Psoas muscle (tissue), 8 donors: ENCODE measurements around the gene TNIP3. TPM values are rescaled to one million over a fixed set of nuclear protein-coding genes. Genes with fewer than 3 reads are reported as not detected.

Experiments used
- ATAC-seq, 4 donors: fragments of 200-7000 bp; cut with Tn5 transposase; one replicate each; pipeline ENCODE4 v1.9.1; 2020; ENCODE audit warnings: moderate library complexity in 3 of 4, mild to moderate bottlenecking in 2 of 4
- DNase-seq, 2 donors: peaks; one replicate each; pipeline ENCODE4 v3.0.0-alpha.2; 2020
- H3K27ac ChIP-seq: fragments of 200-600 bp; one replicate; pipeline ENCODE4 v1.8.0; 2022
- H3K27me3 ChIP-seq, 3 donors: fragments of 200-600 bp in 1 of 3; one replicate each; pipeline versions ENCODE4 v1.6.1 to v1.8.0; 2013 to 2022; ENCODE audit warnings: low read length in 2 of 3, mild to moderate bottlenecking in 2 of 3, moderate library complexity in 1 of 3; ENCODE audit not compliant: insufficient read depth in 3 of 3
- H3K36me3 ChIP-seq, 2 donors: fragments of 200-600 bp in 1 of 2; one replicate each; pipeline versions ENCODE4 v1.6.1 to v1.8.0; 2013 to 2022; ENCODE audit warnings: low read depth in 1 of 2, mild to moderate bottlenecking in 1 of 2, moderate library complexity in 1 of 2; ENCODE audit not compliant: insufficient read depth in 1 of 2
- H3K4me1 ChIP-seq: fragments of 200-600 bp; one replicate; pipeline ENCODE4 v1.8.0; 2022
- H3K4me3 ChIP-seq: fragments of 200-600 bp; one replicate; pipeline ENCODE4 v1.8.0; 2022; ENCODE audit warnings: mild to moderate bottlenecking
- H3K9me3 ChIP-seq: fragments of 200-600 bp; one replicate; pipeline ENCODE4 v1.8.0; 2022
- WGBS, 3 donors: extraction: QIAGEN DNeasy Blood & Tissue Kit; methylation state at CpG; one replicate each; pipeline versions ENCODE4 v1.1.6 to v1.1.7; 2013; 5-methylcytosine and 5-hydroxymethylcytosine counted together
- intact Hi-C, 2 donors: fragments of 100-400 bp; cut with DNase I; formaldehyde crosslinking; loops; one replicate each; pipeline versions ENCODE4 v1.11.0 to v1.14.2; 2022
- polyA plus RNA-seq, 3 donors: library from polyadenylated mRNA; stranded (reverse); fragments of 200-250 nt; gene quantifications; one replicate each; pipeline ENCODE4 v1.2.3, GENCODE V29; 2013
- total RNA-seq, 4 donors: library from RNA; stranded (reverse); fragmentation: NEBNext Ultra II Directional in 2 of 4; extraction: Animal tissue kit (Norgen Biotek cat#: 25700) in 2 of 4; gene quantifications; one replicate each; pipeline versions ENCODE4 v1.2.1 to v1.2.4, GENCODE V29; 2021 to 2023
- TF ChIP-seq, protein P1 (sequence below): fragments of 200-600 bp; IDR thresholded peaks from one replicate; pipeline ENCODE4 v1.8.0; 2022; ENCODE audit warnings: antibody characterized with exemption
- donor health status: healthy with polysubstance abuse.
- donor health status: DM: no; HTN: no; CAD: no; lungs with moderate emphysema.
- donor health status: Bipolar disorder and iron deficiency.
- donor health status: healthy.
- donor health status: DM: yes; HTN: yes; CAD: no.
- donor health status: DM: no; HTN: no; CAD: no.
- donor health status: DM: no; HTN: no; CAD: no.
- donor health status: DM: yes; HTN: yes; CAD: no.

The TNIP3 gene
- total and polyA plus RNA-seq, 7 donors = not detected

DNA sequence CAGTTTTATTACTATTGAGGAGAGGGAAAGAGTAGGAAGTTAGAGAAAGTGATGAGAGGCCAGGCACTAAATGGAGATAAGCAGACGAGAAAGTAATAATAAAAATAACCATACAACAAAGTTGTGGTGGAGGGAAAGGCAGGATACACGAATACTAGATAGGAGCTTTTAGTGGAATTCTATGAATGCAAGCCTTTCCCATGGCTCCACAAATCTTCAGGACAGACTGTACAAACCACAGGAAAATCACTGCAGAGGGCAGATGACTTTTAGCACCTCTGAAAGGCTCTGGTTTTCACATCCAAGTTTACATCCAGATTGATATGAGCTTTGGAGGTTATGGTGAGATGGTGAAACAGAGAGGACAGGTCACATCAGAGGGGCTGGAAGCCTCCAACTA lies 41.5 kb downstream of the TNIP3 start:
- DNase-seq = no peak
- no peak overlapping the region for H3K4me3 ChIP-seq
- H3K4me1 ChIP-seq = no peaks in the 10 kb centered on the region
- WGBS, 3 donors = 45 to 52% (median 49%) methylated on average over 2 of the region's 2 CpGs
- TF ChIP-seq, protein P1, sequence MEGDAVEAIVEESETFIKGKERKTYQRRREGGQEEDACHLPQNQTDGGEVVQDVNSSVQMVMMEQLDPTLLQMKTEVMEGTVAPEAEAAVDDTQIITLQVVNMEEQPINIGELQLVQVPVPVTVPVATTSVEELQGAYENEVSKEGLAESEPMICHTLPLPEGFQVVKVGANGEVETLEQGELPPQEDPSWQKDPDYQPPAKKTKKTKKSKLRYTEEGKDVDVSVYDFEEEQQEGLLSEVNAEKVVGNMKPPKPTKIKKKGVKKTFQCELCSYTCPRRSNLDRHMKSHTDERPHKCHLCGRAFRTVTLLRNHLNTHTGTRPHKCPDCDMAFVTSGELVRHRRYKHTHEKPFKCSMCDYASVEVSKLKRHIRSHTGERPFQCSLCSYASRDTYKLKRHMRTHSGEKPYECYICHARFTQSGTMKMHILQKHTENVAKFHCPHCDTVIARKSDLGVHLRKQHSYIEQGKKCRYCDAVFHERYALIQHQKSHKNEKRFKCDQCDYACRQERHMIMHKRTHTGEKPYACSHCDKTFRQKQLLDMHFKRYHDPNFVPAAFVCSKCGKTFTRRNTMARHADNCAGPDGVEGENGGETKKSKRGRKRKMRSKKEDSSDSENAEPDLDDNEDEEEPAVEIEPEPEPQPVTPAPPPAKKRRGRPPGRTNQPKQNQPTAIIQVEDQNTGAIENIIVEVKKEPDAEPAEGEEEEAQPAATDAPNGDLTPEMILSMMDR = no peak
- no peaks in the 10 kb centered on the region for H3K9me3 ChIP-seq
- no peaks in the 10 kb centered on the region for H3K27me3 ChIP-seq
- intact Hi-C loops = no loop called here
- H3K36me3 ChIP-seq = no peaks in the 10 kb centered on the region
- ATAC-seq = no peak
- no peak overlapping the region for H3K27ac ChIP-seq

DNA sequence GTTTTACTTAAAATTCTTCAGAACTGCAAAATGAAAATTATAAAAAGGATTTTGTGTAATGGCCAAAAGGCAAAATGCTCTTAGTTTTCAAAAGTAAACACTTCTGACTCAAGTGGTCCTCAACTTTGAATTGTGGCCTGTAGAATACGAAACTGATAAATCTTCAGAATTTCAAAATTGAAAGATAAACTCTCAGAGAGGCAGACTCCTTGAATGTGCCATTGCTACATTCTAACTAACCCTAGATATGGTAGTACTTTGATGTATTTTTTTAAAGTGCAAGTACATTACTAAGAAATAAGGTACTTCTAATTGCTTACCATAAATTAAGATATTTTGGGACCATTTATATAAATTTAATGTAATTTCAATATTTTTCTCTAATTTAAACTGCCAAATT lies 44.4 kb downstream of the TNIP3 start:
- TF ChIP-seq, protein P1 = no peak
- Histone ChIP-seq H3K9me3 (no peaks in the 10 kb centered on the region), H3K27ac (no peak overlapping the region), H3K27me3 (no peaks in the 10 kb centered on the region), H3K4me1 (no peaks in the 10 kb centered on the region), H3K36me3 (no peaks in the 10 kb centered on the region), H3K4me3 (no peak overlapping the region)
- DNase-seq (no peak), ATAC-seq (no peak)
- WGBS, 3 donors = 85 to 93% (median 86%) methylated on average over 1 of the region's 1 CpG
- intact Hi-C loops = no loop called here

DNA sequence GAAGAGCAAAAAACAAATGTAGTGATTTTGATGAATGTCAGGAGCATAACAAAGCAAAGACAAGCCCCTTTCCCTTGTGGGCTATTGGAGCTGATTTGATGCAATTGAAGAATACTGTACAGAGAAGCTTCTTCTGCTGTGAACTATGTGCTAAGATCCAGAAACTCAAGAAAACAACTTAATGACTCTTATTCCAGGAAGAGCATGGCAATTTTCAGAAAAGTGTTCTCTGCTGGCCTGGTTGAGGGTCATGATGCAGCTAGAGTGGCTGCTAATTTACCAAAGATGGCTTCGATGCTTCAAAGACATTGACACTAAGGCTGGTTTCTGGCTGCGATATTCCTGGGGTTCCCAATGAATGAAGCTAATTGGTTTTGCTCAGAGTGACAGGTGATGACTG lies 45.8 kb downstream of the TNIP3 start:
- no peaks in the 10 kb centered on the region for H3K9me3 ChIP-seq
- WGBS, 3 donors = 42 to 55% (median 45%) methylated on average over 2 of the region's 2 CpGs
- intact Hi-C loops = no loop called here
- TF ChIP-seq, protein P1 = no peak
- H3K4me3 ChIP-seq = no peak overlapping the region
- no peaks in the 10 kb centered on the region for H3K27me3 ChIP-seq
- H3K36me3 ChIP-seq = no peaks in the 10 kb centered on the region
- no peak for ATAC-seq
- H3K4me1 ChIP-seq = no peaks in the 10 kb centered on the region
- no peak for DNase-seq
- H3K27ac ChIP-seq = no peak overlapping the region

DNA sequence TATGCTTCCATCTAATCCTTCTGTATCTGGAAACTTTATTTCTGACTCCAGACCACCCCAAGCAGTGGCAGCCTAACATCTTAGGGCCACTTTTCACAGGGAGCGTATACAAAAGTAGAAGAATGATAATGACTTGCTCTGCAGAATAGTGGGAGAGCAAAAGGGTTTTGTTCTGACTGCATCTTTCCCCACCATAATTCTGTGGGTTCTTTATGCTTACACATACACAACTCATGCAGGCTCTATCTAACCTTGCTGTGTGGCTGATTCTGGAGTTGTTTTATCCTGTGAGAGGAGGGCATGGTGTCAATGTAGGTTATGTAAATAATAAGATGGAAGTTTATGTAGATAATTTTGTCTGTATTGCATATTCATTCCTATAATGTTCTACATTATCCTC lies 49.4 kb downstream of the TNIP3 start:
- TF ChIP-seq, protein P1 = no peak
- whole genome bisulfite sequencing, 3 donors = 86 to 100% (median 93%) methylated on average over 1 of the region's 1 CpG
- intact Hi-C loops = no loop called here

DNA sequence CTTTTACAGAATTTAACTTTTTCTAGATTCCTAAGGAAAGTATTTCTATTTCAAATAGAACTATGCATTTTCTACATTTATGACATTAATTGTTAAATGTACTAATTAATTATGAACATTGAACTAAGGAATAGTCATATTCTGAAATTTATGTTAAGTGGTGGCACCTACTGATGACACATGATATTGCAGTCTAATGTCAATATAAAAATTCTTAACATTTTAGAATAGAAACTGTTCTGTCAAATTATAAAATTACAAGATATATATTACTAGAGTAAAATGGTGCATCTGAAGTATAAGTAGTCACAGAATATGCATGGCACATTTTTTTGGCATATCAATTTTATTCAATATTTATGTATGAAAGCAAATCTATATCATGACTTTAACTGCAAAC lies 51.6 kb downstream of the TNIP3 start:
- Histone ChIP-seq H3K27me3 (peaks cover 0 to under 1% (median 0%) of the 10 kb centered on the region in 3 donors), H3K36me3 (no peaks in the 10 kb centered on the region), H3K4me3 (no peak overlapping the region), H3K9me3 (no peaks in the 10 kb centered on the region), H3K4me1 (no peaks in the 10 kb centered on the region), H3K27ac (no peak overlapping the region)
- DNase-seq (no peak), ATAC-seq (no peak)
- intact Hi-C loops = no loop called here
- TF ChIP-seq, protein P1 = peak; percentile 46

More for the DNA sequence above, 49.4 kb downstream of the TNIP3 start:
- DNase-seq (no peak), ATAC-seq (no peak)
- no peak overlapping the region for H3K27ac ChIP-seq
- H3K27me3 ChIP-seq = no peaks in the 10 kb centered on the region
- H3K4me3 ChIP-seq = no peak overlapping the region
- H3K4me1 ChIP-seq = no peaks in the 10 kb centered on the region
- no peaks in the 10 kb centered on the region for H3K36me3 ChIP-seq
- H3K9me3 ChIP-seq = no peaks in the 10 kb centered on the region
